ENCODE measurements around the gene TCERG1L. TPM values are rescaled to one million over a fixed set of nuclear protein-coding genes. Genes with fewer than 3 reads are reported as not detected.

Gene TCERG1L
- total and polyA plus RNA-seq, 9 of the 15 experiments (the other 6 are each of a cell fraction or from before 2014, with no cell fraction given), result not detected

GRCh38 chr10:131178521-131179331 lies 132.8 kb downstream of the TCERG1L start:
- Histone ChIP-seq H3K79me2 (ENCODE audit: control insufficient read depth, insufficient read depth, low read length) (no peaks in the 10 kb centered on the region), H3K27me3 (ENCODE audit: control insufficient read depth in 2 of 2, insufficient read depth in 2 of 2, low read length in 2 of 2) (peaks cover 0 to 7% of the 10 kb centered on the region in 2 experiments; a peak in 1 of 5 replicates), H3K27ac (ENCODE audit: extremely low read depth, low read depth, low read length) (no peak overlapping the region), H3K9me1 (ENCODE audit: control insufficient read depth, insufficient read depth, low read length) (no peaks in the 10 kb centered on the region), H3K9me3 (replicated peaks; ENCODE audit: control insufficient read depth, insufficient read depth, low read depth, low read length) (no peaks in the 10 kb centered on the region; the same call in 1 of the 2 replicates), H3K9ac (ENCODE audit: insufficient read depth in 1 of 2, low read depth in 2 of 2, low read length in 2 of 2) (no peak overlapping the region), H3K4me2 (ENCODE audit: insufficient read depth, low read length) (no peak overlapping the region), H4K20me1 (replicated peaks; ENCODE audit: control insufficient read depth, insufficient read depth, low read length) (no peaks in the 10 kb centered on the region), H2AFZ (ENCODE audit: low read depth, low read length) (no peak overlapping the region), H3K4me3 (no peak overlapping the region), H3K4me1 (replicated peaks in 1 of 2; ENCODE audit: control insufficient read depth in 2 of 2, insufficient read depth in 2 of 2, low read length in 2 of 2) (no peaks in the 10 kb centered on the region), H3K36me3 (ENCODE audit: control insufficient read depth, insufficient read depth, low read length) (no peaks in the 10 kb centered on the region)
- WGBS (ENCODE audit: insufficient coverage, low coverage, missing lambda C conversion rate), result under 1% methylated on average over 16 of the region's 29 CpGs
- intact Hi-C loops (cut with micrococcal nuclease), result no loop called here
- in situ Hi-C loops (cut with MboI), result no loop called here
- no peak for FAIRE-seq
- no TSS peak for BruUV-seq (replicated peaks)
- DNase-seq (ENCODE audit: extremely low read depth in 1 of 4, low spot score in 3 of 4), result no peak
- POLR2A ChIA-PET, result no interaction called here
- ATAC-seq, result no peak
- CTCF ChIA-PET (ENCODE audit: low intra/inter-chr PET ratio), result no interaction called here
- no peak for TF ChIP-seq CREB3L1 (IDR thresholded peaks at IDR 0.05; ENCODE audit: borderline replicate concordance, low read depth)
